WTC11 (cell line): Measurements from ENCODE around the gene C9orf50.

Experiments
- ATF1 ChIP-seq: sonication (generic); formaldehyde crosslinking; IDR thresholded peaks from 2 replicates; pipeline ENCODE4 v1.8.1; 2023; ENCODE audit warnings: mild to moderate bottlenecking, moderate library complexity, missing genetic modification reagents
- ELF4 ChIP-seq: sonication (generic); formaldehyde crosslinking; IDR thresholded peaks from 2 replicates; pipeline ENCODE4 v1.8.1; 2022; ENCODE audit warnings: low read depth, mild to moderate bottlenecking, moderate library complexity, missing genetic modification reagents
- IRF2 ChIP-seq: sonication (generic); formaldehyde crosslinking; IDR thresholded peaks from 2 replicates; pipeline ENCODE4 v1.8.0; 2022; ENCODE audit warnings: low read depth, missing genetic modification reagents, borderline replicate concordance
- NFE2L1 ChIP-seq: sonication (generic); formaldehyde crosslinking; IDR thresholded peaks from 2 replicates; pipeline ENCODE4 v1.8.1; 2023; ENCODE audit warnings: missing genetic modification reagents
- NR2C2 ChIP-seq: sonication (generic); formaldehyde crosslinking; IDR thresholded peaks from 2 replicates; pipeline ENCODE4 v1.8.0; 2022; ENCODE audit warnings: mild to moderate bottlenecking, missing genetic modification reagents
- RELA ChIP-seq: sonication (generic); formaldehyde crosslinking; IDR thresholded peaks from 2 replicates; pipeline ENCODE4 v1.8.1; 2022; ENCODE audit warnings: missing genetic modification reagents, mild to moderate bottlenecking, borderline replicate concordance
- TF ChIP-seq, protein P1 (sequence below): fragments of 200-600 bp; IDR thresholded peaks from 2 replicates; pipeline ENCODE4 v1.8.0; 2022; ENCODE audit warnings: antibody characterized with exemption
- TF ChIP-seq, protein P2 (sequence below): sonication (generic); formaldehyde crosslinking; conservative IDR thresholded peaks from 2 replicates; pipeline ENCODE4 v1.8.1; 2023; ENCODE audit warnings: mild to moderate bottlenecking, low read depth, missing genetic modification reagents, moderate library complexity

DNA sequence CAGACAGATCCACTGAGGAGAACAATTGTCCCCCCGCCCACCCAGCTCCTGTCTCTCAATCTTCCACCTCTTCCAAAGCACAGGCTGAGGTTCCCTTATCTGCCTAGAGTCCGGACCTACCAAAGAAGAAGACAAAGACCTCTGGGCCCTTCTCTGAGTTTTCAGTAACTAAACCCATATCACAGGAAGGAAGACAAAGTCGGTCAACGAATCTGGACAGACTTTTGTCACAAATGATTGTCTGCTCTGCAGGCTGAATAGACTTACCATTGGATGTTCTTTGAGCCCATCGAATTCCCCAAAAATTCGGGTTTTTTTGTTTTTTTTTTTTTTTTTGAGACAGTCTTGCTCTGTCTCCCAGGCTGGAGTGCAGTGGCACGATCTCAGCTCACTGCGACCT lies 58.0 kb downstream of the C9orf50 start:
- TF ChIP-seq NR2C2 (no peak), RELA (CRISPR knock-in tag) (no peak), NFE2L1 (CRISPR knock-in tag) (no peak), IRF2 (no peak), ELF4 (CRISPR knock-in tag) (no peak), ATF1 (CRISPR knock-in tag) (no peak)
- TF ChIP-seq, protein P1, sequence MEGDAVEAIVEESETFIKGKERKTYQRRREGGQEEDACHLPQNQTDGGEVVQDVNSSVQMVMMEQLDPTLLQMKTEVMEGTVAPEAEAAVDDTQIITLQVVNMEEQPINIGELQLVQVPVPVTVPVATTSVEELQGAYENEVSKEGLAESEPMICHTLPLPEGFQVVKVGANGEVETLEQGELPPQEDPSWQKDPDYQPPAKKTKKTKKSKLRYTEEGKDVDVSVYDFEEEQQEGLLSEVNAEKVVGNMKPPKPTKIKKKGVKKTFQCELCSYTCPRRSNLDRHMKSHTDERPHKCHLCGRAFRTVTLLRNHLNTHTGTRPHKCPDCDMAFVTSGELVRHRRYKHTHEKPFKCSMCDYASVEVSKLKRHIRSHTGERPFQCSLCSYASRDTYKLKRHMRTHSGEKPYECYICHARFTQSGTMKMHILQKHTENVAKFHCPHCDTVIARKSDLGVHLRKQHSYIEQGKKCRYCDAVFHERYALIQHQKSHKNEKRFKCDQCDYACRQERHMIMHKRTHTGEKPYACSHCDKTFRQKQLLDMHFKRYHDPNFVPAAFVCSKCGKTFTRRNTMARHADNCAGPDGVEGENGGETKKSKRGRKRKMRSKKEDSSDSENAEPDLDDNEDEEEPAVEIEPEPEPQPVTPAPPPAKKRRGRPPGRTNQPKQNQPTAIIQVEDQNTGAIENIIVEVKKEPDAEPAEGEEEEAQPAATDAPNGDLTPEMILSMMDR: no peak
- TF ChIP-seq, protein P2, sequence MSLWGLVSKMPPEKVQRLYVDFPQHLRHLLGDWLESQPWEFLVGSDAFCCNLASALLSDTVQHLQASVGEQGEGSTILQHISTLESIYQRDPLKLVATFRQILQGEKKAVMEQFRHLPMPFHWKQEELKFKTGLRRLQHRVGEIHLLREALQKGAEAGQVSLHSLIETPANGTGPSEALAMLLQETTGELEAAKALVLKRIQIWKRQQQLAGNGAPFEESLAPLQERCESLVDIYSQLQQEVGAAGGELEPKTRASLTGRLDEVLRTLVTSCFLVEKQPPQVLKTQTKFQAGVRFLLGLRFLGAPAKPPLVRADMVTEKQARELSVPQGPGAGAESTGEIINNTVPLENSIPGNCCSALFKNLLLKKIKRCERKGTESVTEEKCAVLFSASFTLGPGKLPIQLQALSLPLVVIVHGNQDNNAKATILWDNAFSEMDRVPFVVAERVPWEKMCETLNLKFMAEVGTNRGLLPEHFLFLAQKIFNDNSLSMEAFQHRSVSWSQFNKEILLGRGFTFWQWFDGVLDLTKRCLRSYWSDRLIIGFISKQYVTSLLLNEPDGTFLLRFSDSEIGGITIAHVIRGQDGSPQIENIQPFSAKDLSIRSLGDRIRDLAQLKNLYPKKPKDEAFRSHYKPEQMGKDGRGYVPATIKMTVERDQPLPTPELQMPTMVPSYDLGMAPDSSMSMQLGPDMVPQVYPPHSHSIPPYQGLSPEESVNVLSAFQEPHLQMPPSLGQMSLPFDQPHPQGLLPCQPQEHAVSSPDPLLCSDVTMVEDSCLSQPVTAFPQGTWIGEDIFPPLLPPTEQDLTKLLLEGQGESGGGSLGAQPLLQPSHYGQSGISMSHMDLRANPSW: no peak
